Ectodermal cell (in vitro differentiated cells): ENCODE results near the gene WHAMM.

Source experiments
- H3K27ac ChIP-seq: 2 replicates; pipeline ENCODE4 v1.7.0; 2013; ENCODE audit warnings: mild to moderate bottlenecking, low read depth, low read length; ENCODE audit not compliant: insufficient read depth, poor library complexity, severe bottlenecking
- H3K27me3 ChIP-seq: 2 replicates; pipeline ENCODE4 v1.7.0; 2013; ENCODE audit warnings: mild to moderate bottlenecking, low read length; ENCODE audit not compliant: insufficient read depth, control insufficient read depth, poor library complexity, severe bottlenecking
- H3K36me3 ChIP-seq: one replicate; pipeline ENCODE4 v1.7.0; 2013; ENCODE audit warnings: low read length; ENCODE audit not compliant: control insufficient read depth, insufficient read depth
- H3K4me1 ChIP-seq: one replicate; pipeline ENCODE4 v1.7.0; 2013; ENCODE audit warnings: low read length; ENCODE audit not compliant: control insufficient read depth, insufficient read depth
- H3K4me3 ChIP-seq: 2 replicates; pipeline ENCODE4 v1.7.0; 2013; ENCODE audit warnings: low read depth, low read length, control low read depth; ENCODE audit not compliant: insufficient read depth
- H3K9me3 ChIP-seq: 2 replicates; pipeline ENCODE4 v1.7.0; 2013; ENCODE audit warnings: mild to moderate bottlenecking, low read length, moderate library complexity; ENCODE audit not compliant: control insufficient read depth
- WGBS, 2 experiments: methylation state at CpG; one replicate each; pipeline ENCODE4 v1.1.7; 2013; ENCODE audit warnings: missing lambda C conversion rate in 2 of 2; 5-methylcytosine and 5-hydroxymethylcytosine counted together

The WHAMM gene

GRCh38 chr15:82880704-82881103 lies 71.3 kb downstream of the WHAMM start:
- no peaks in the 10 kb centered on the region for H3K27me3 ChIP-seq
- no peaks in the 10 kb centered on the region for H3K36me3 ChIP-seq
- no peaks in the 10 kb centered on the region for H3K9me3 ChIP-seq
- H3K4me3 ChIP-seq: no peak overlapping the region
- no peaks in the 10 kb centered on the region for H3K4me1 ChIP-seq
- 88% methylated on average over 6 of the region's 6 CpGs for WGBS, 2 experiments
- no peak overlapping the region for H3K27ac ChIP-seq

GRCh38 chr15:82881747-82882146 lies 72.3 kb downstream of the WHAMM start:
- Histone ChIP-seq H3K27me3 (no peaks in the 10 kb centered on the region), H3K4me3 (no peak overlapping the region), H3K36me3 (no peaks in the 10 kb centered on the region), H3K9me3 (no peaks in the 10 kb centered on the region), H3K27ac (no peak overlapping the region), H3K4me1 (no peaks in the 10 kb centered on the region)
- whole genome bisulfite sequencing, 2 experiments: 95 to 100% methylated on average over 2 of the region's 2 CpGs

GRCh38 chr15:82882273-82882928 lies 73.0 kb downstream of the WHAMM start:
- Histone ChIP-seq H3K4me1 (no peaks in the 10 kb centered on the region), H3K27me3 (no peaks in the 10 kb centered on the region), H3K9me3 (no peaks in the 10 kb centered on the region), H3K4me3 (no peak overlapping the region), H3K36me3 (no peaks in the 10 kb centered on the region), H3K27ac (no peak overlapping the region)
- WGBS, 2 experiments: 80 to 82% methylated on average over 5 of the region's 5 CpGs
